ENCODE results near the gene TATDN2. TPM values are rescaled to one million over a fixed set of nuclear protein-coding genes. Genes with fewer than 3 reads are reported as not detected.
"Not testable (repeated sequence)": the region's sequence is repeated elsewhere in the genome, so short reads cannot be mapped to it uniquely, and the experiment has no call there.

Gene TATDN2
- total RNA-seq, 1 donor from 2014 or later = 36.0 TPM

DNA sequence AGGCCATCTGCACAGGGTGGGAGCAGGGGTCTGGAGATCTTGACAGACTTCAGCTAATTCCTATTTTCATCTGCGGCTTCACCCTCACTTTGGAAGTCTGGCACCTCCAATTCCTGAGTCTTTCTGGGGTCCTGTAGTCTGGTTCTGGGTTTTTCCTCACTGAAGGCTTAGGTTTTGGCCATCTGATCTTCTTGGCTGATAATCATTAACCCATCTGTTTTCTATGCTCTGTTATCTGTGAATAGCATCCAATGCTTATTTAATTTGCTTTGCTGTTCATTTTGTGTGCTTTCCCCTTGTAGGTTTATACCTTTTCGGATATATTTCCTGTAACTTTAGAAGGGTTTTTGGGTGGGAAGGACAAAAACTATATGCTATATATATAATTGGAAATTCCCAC is 17.6 kb downstream of the TATDN2 start:
- H3K9me3 ChIP-seq = no peaks in the 10 kb centered on the region
- TF ChIP-seq, protein P1, sequence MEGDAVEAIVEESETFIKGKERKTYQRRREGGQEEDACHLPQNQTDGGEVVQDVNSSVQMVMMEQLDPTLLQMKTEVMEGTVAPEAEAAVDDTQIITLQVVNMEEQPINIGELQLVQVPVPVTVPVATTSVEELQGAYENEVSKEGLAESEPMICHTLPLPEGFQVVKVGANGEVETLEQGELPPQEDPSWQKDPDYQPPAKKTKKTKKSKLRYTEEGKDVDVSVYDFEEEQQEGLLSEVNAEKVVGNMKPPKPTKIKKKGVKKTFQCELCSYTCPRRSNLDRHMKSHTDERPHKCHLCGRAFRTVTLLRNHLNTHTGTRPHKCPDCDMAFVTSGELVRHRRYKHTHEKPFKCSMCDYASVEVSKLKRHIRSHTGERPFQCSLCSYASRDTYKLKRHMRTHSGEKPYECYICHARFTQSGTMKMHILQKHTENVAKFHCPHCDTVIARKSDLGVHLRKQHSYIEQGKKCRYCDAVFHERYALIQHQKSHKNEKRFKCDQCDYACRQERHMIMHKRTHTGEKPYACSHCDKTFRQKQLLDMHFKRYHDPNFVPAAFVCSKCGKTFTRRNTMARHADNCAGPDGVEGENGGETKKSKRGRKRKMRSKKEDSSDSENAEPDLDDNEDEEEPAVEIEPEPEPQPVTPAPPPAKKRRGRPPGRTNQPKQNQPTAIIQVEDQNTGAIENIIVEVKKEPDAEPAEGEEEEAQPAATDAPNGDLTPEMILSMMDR (IDR thresholded peaks at IDR 0.05) = no peak

DNA sequence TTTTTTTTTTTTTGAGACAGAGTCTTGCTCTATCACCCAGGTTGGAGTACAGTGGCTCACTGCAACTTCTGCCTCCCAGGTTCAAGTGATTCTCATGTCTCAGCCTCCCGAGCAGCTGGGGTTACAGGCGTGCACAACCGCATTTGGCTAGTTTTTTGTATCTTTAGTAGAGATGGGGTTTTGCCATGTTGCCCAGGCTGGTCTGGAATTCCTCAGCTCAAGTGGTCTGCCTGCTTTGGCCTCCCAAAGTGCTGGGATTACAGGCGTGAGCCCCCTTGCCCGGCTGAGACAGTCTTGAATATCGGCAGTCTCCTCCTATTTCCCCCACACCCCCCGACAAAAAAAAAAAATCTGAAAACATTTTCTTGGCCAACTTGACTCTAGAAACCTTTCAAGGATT is 18.7 kb downstream of the TATDN2 start:
- H3K9me3 ChIP-seq; intact Hi-C loops (cut with DNase I); H3K4me1 ChIP-seq; DNase-seq; H3K27me3 ChIP-seq (ENCODE audit: low read depth); H3K4me3 ChIP-seq; ATAC-seq; H3K27ac ChIP-seq: not testable (repeated sequence)
- H3K36me3 ChIP-seq = peaks cover 73% of the 10 kb centered on the region

More for the DNA sequence above, 17.6 kb downstream of the TATDN2 start:
- peaks cover 7% of the 10 kb centered on the region for H3K4me1 ChIP-seq
- no peak overlapping the region for H3K27ac ChIP-seq
- H3K4me3 ChIP-seq = no peak overlapping the region
- H3K36me3 ChIP-seq = peaks cover 73% of the 10 kb centered on the region
- no peaks in the 10 kb centered on the region for H3K27me3 ChIP-seq (ENCODE audit: low read depth)
- ATAC-seq (no peak), DNase-seq (no peak)
- intact Hi-C loops (cut with DNase I) = no loop called here

DNA sequence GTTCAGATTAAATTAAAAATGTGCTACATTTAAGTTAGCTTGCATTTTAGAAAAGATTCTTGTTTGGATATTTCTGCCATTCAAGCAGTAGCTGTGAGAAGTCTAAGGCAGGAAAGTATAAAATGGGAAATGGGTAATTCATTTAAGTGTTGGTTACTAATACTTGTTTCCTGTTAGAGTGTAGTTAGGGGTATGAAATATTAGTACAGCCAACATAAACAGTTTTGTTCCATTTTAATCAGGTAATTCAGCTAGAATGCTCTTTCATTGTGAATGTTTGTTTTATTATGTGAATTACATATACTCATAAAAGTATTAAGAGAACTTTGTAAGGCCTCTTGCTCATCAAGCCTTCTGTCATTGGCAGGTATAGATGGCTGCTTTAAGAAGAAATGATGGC is 19.9 kb downstream of the TATDN2 start:
- ATAC-seq (no peak), DNase-seq (no peak)
- Histone ChIP-seq H3K27ac (no peak overlapping the region), H3K27me3 (ENCODE audit: low read depth) (no peaks in the 10 kb centered on the region), H3K9me3 (no peaks in the 10 kb centered on the region), H3K4me1 (peaks cover 10% of the 10 kb centered on the region), H3K36me3 (peaks cover 73% of the 10 kb centered on the region), H3K4me3 (no peak overlapping the region)
- intact Hi-C loops (cut with DNase I) = no loop called here
- TF ChIP-seq, protein P1 (IDR thresholded peaks at IDR 0.05) = no peak

DNA sequence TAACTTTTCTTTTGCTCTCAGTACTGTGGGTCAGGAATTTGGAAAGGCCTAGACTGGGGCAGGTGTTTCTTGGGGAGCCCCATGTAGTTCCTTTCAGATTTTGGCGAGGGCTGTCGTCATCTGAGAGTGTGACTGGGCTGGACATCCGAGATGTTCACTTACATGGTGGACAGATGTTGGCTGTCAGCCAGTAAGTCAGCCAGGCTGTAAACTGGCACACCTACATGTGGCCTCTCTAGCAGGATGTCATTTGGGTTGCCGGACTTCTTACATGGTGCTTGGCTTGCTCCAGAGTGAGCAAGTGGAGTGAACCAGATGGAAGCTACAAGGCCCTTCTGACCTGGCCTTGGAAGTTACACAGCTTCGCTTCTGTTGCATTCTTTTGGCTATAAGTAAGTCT is 20.7 kb downstream of the TATDN2 start:
- Histone ChIP-seq H3K9me3 (no peaks in the 10 kb centered on the region), H3K27me3 (ENCODE audit: low read depth) (no peaks in the 10 kb centered on the region), H3K4me3 (no peak overlapping the region), H3K4me1 (peaks cover 15% of the 10 kb centered on the region), H3K36me3 (peaks cover 74% of the 10 kb centered on the region), H3K27ac (no peak overlapping the region)
- TF ChIP-seq, protein P1 (IDR thresholded peaks at IDR 0.05) = no peak
- ATAC-seq (no peak), DNase-seq (no peak)
- intact Hi-C loops (cut with DNase I) = no loop called here

DNA sequence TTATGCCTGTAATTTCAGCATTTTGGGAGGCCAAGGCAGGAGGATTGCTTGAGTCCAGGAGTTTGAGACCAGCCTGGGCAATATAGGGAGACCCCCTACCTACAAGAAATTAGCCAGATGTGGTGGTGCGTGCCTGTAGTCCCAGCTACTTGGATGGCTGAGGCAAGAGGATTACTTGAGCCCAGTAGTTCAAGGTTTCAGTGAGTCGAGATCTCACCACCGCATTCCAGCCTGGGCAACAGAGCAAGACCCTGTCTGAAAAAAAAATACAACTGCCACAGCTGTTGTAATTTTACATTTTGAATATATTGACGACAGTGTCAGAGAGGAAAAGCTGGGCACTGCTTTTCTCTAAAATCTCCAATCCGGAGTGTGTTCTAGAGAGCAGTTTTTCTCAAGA is 21.2 kb downstream of the TATDN2 start:
- Histone ChIP-seq H3K27ac (no peak overlapping the region), H3K9me3 (no peaks in the 10 kb centered on the region), H3K36me3 (peaks cover 74% of the 10 kb centered on the region), H3K27me3 (ENCODE audit: low read depth) (no peaks in the 10 kb centered on the region), H3K4me3 (no peak overlapping the region), H3K4me1 (peaks cover 16% of the 10 kb centered on the region)
- ATAC-seq (no peak), DNase-seq (no peak)
- intact Hi-C loops (cut with DNase I) = no loop called here
- TF ChIP-seq, protein P1 (IDR thresholded peaks at IDR 0.05) = no peak

DNA sequence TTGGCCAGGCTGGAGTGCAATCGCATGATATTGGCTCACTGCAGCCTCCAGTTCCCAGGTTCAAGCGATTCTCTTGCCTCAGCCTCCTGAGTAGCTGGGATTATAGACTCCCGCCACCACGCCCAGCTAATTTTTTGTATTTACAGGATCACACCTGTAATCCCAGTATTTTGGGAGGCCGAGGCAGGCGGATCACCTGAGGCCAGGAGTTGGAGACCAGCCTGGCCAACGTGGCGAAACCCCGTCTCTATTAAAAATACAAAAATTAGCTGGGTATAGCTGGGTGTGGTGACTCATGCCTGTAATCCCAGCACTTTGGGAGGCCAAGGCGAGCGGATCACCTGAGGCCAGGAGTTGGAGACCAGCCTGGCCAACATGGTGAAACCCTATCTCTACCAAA is 24.2 kb downstream of the TATDN2 start:
- Histone ChIP-seq H3K4me1 (peaks cover 21% of the 10 kb centered on the region), H3K36me3 (peaks cover 74% of the 10 kb centered on the region)
- intact Hi-C loops (cut with DNase I); H3K9me3 ChIP-seq; H3K4me3 ChIP-seq; ATAC-seq; H3K27me3 ChIP-seq (ENCODE audit: low read depth); H3K27ac ChIP-seq; DNase-seq: not testable (repeated sequence)

DNA sequence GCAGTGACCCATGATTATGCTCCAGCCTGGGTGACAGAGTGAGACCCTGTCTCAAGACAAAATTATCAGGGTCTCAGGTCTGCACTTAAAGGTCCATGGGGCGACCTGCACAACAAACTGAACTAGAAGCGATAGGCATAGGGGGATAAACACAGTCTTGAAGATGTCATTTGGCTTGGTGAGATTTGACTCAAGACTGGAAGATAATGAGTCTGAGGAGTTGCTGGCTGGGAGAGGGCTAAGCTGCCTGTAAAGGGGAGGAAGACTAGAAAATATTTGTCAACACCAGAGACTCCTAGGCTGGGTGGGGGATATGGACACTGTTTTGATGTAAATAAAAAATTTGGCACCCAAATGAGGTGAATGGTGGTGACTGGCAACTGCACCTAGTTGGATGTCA is 24.7 kb downstream of the TATDN2 start:
- Histone ChIP-seq H3K4me3 (no peak overlapping the region), H3K9me3 (no peaks in the 10 kb centered on the region), H3K36me3 (peaks cover 74% of the 10 kb centered on the region), H3K27ac (no peak overlapping the region), H3K27me3 (ENCODE audit: low read depth) (no peaks in the 10 kb centered on the region), H3K4me1 (peaks cover 21% of the 10 kb centered on the region)
- ATAC-seq (no peak), DNase-seq (no peak)
- TF ChIP-seq, protein P1 (IDR thresholded peaks at IDR 0.05) = no peak
- intact Hi-C loops (cut with DNase I) = no loop called here

All from lower lobe of right lung (tissue), 2 donors.